Kasumi-1 (cell line): Measurements from ENCODE around the gene EP400.
A peak's percentile ranks its signal among the peaks of the same experiment; 100 is the strongest.

Source experiments
- DNase-seq, 2 experiments: peaks; one replicate each; lab custom pipeline; 2025; lab: John Stamatoyannopoulos, UW

The EP400 gene

DNA sequence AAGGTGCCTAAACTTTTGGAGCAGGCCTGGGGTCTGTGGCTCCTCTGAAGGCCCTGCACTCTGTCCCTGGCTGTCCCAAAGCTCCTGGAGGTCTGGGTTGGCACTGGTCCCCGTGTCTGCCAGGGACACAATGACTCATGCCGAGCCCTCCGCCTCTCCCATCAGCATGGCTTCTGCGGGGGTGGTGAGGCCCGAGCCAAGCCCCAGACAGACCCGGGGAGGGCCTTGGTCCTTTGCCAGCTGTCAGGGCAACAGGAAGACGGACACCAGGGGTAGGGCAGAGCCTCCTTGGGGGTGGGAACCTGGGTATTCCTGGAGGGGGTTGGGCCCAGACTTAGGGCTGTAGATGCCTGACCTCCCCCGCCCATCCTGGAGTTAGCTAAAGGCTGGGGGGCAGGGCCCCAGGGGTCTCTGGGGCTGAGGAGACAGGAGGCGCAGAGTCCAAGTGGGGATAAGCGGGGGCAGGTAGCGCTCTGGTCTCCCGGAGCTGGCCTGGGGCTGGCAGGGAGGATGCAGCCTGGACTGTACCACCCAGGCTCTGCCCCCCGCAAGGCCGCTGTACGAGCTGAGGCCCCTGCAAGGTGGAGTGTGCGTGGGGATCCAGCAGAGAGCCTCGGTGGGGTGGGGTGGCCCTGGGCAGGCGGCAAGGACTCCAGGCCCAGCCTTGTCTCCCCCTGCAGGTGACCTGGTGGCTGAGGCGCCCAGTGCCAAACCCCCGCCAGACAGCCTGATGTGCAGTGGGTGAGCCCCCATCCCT, 37.0 kb upstream of the EP400 start:
- peak; percentile 18 to 24 for DNase-seq

- DNase-seq, result no peak
Observed at GRCh38 chr12:131913666-131914065, 36.1 kb upstream of the EP400 start.

DNA sequence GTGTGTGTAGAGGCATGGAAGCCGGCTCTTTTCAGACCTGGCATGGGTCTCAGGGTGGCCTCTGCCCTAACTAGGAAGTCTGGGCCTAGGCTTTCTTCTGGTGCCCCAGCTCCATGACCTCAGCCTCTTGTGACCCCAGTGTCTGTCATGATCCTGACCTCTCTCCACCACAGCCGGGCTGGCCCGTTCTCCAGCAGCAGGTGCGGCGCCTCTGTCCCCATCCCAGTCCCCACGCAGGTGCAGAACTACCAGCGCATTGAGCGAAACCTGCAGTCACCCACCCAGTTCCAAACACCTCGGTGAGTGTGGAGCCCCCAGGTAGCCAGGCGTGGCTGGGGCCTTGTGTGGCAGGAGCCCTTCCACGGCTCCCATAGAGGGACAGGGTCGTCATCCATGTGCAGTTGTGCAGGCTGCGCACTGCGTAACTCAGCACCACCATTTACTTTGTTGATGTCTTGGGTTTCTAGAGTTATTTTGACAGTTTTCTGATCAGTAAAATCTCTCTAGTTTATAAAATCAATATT, 35.5 kb upstream of the EP400 start:
- DNase-seq, result no peak

DNA sequence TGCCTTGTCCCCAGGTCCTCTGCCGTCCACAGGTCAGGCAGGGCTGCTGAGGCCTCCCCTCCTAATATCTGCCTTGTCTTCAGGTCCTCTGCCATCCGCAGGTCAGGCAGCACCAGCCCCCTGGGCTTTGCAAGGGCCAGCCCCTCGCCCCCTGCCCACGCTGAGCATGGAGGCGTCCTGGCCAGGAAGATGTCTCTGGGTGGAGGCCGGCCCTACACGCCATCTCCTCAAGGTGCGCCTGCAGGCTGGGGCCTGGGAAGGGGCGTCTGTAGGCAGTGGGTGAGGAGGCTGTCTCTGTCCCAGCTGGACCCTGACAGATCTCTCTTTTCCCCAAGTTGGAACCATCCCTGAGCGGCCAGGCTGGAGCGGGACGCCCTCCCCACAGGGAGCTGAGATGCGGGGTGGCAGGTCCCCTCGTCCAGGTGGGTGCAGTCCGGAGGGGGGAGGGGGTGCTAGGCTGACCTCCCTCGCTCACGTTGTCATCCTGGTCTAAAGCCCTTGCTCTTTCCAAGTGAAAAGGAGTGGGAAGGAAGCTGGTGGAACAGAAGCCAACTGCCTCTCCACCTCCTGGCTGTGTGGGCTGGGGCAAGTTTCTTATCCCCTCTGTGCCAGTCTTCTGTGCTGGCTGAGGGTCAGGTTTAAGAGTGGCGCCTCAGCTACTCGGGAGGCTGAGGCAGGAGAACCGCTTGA, 34.6 kb upstream of the EP400 start:
- no peak for DNase-seq

- DNase-seq, result no peak
Observed at GRCh38 chr12:131915823-131916222, 33.9 kb upstream of the EP400 start.

DNA sequence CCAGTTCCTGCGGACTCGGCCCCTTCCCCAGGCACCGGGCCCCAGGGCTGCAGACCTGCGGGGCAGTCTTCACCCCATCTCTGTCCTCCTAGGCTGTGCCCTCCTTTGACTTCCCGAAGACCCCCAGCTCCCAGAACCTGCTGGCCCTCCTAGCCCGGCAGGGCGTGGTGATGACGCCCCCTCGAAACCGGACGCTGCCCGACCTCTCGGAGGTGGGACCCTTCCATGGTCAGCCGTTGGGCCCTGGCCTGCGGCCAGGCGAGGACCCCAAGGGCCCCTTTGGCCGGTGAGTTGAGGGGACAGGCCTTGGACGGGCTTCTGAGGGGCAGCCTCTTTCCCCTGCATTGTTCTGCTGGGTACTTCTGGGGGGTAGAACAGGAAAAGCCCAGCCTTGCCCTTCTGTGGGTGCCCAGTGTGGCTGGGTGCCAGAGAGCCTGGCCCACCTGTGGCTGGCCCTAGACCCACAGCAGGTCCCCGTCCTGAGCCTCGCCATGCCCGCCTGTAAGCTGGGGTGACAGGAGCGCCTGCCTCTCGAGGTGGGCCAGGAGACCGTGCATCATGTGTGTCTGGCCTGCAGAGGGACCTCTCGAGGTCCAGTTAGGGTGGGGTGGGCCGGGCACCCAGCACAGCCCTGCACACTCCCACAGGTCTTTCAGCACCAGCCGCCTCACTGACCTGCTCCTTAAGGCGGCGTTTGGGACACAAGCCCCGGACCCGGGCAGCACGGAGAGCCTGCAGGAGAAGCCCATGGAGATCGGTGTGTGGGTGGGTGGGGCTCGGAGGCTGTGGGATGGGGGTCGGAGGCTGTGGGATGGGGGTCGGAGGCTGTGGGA, 33.2 kb upstream of the EP400 start:
- no peak for DNase-seq

DNA sequence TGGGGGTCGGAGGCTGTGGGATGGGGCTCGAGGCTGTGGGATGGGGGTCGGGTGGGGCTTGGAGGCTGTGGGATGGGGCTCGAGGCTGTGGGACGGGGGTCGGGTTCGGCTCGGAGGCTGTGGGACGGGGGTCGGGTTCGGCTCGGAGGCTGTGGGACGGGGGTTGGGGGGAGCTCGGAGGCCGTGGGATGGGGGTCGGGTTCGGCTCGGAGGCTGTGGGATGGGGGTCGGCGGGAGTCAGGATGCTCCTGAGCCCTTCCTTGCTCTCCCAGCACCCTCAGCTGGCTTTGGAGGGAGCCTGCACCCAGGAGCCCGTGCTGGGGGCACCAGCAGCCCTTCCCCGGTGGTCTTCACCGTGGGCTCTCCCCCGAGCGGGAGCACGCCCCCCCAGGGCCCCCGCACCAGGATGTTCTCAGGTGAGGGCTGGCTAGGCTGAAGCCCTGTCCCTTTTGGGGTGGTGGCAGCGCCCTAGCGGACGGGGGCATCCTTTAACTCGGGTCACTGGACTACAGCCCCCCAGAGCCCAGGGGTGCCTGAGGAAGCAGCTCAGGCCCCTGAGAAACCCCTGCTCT, 32.5 kb upstream of the EP400 start:
- no peak for DNase-seq

- no peak for DNase-seq
Observed at GRCh38 chr12:131917711-131918306, 31.9 kb upstream of the EP400 start.

- DNase-seq, result no peak
Observed at GRCh38 chr12:131918311-131919050, 31.3 kb upstream of the EP400 start.

DNA sequence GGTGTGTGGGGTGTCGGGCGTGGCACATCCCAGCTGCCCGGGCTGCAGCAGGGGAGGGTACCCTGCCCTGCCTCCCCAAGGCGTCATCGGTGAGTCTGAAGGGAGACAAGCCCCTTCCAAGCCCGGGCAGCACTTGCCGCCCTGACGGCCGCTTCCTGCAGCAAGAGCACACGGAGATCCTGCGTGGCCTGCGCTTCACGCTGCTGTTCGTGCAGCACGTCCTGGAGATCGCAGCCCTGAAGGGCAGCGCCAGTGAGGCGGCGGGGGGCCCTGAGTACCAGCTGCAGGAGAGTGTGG, 30.7 kb upstream of the EP400 start:
- no peak for DNase-seq

DNA sequence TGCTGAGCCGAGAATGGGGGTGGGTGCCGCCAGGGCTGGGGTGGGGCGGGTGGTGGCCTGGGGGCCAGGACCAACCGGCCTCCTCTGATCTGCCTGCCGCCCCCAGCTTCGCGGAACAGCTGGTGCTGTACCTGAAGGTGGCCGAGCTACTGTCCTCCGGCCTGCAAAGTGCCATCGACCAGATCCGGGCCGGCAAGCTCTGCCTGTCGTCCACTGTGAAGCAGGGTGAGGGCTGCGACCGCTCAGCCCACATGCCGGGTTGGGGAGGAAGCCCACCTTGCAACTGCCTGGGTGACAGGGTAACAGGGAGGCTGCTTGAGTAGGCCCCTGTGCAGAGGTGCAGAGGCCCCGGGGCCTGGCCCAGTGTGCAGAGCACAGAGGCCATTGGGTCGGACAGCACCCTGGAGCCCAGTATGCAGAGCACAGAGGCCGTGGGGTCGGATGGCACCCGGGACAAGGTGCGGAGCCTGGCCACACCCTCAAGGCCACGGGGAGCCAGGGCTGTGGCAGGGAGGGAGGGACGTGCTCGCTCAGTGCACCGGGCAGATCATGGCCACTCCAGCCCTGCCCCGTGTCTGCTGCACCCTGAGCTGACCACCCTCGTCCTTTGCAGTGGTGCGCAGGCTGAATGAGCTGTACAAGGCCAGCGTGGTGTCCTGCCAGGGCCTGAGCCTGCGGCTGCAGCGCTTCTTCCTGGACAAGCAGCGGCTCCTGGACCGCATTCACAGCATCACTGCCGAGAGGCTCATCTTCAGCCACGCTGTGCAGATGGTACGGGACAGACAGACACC, 30.2 kb upstream of the EP400 start:
- no peak for DNase-seq

DNA sequence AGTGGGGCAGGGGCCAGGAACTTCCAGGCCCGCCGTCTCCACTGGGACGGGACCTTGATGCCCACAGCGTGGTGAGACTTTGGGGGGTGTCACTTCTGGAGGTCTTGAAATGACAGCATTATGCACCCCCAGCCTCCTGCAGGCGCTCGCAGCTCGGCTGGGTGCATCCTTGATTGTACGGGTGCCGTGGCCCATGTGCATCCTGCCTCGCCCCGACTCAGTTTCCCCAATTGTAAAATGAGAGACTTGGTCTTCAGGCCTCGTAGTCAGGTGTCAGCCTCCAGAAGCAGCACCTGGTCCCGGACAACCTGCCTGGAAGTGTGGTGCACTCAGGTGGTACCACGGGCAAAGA, 29.6 kb upstream of the EP400 start:
- DNase-seq, result no peak

DNA sequence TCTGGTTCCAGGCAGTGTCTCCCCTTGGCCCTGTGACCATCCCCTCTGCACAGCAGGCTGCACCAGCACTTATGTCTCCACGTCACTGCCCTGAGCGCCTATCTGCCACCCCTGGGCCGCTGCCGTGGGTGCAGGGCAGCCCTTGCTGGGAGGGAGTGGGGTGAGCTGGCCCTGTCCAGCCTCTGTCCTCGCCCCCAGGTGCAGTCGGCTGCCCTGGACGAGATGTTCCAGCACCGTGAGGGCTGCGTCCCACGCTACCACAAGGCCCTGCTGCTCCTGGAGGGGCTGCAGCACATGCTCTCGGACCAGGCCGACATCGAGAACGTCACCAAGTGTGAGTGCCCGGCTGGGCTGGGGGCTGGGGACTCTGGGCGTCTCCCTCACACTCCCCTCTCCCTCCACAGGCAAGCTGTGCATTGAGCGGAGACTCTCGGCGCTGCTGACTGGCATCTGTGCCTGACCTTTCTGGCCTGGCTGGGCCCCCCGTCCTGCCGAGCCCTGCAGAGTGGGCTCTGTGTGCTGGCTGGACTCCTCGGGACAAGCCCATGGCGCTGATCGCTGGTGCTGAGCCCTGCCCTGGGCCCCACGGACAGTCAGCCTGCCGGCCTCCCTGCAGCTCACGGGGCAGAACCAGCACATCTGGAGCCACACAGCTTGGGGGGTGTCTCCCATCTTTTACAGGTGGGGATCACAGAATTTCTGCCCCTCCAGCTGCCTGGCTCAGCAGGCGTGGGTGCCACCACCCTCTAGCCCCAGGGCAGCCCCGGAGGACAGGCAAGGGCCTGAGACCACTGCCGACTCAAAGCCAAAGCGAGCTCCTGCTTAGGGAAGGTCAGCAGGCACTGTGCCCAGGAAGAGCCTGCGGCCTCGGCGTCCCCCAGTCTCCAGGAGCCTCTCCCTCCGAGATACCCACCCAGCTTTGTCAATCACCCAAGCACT, 28.6 kb upstream of the EP400 start:
- DNase-seq, result no peak

DNA sequence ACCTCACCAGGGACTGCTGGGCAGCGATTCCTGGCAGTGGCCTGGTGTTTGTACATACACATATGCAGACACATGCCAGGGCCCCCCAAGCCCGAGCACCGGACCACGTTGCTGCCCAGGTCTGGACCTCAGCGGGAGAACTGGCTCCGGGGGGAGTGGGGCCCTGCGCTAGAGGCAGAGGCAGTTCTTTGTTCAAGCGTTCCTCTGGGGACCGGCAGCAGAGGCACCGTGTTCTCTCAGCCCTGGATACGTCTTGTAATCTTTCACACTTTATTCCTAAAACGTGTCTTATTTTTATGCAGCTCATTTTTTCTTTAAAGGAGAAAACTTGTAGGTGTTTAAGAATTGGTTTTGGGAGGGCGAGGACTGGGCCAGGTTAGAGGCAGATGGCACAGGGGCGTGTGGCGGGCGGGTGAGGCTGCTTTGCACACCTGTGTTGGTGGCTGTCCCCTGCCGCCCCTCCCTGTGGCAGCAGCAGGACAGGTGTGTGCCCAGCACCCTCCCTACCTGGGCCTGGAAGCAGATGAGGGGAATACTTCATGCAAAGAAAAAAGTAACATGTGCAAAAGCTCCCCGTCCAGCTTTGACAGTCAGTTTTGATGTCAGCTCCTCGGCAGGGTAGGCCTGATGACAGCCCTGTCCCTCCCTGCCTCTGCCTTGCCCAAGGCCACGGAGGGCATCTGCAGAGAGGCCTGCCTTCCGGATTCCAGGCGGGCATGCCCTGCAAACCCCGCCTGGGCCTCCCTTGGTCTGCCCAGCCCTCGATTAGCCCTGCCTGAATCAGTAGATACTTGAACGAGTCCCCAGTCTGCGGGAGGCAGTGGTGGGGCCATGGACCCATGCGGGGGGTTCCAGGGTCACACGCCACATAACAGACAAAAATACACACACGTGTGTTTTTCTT, 27.6 kb upstream of the EP400 start:
- no peak for DNase-seq

DNA sequence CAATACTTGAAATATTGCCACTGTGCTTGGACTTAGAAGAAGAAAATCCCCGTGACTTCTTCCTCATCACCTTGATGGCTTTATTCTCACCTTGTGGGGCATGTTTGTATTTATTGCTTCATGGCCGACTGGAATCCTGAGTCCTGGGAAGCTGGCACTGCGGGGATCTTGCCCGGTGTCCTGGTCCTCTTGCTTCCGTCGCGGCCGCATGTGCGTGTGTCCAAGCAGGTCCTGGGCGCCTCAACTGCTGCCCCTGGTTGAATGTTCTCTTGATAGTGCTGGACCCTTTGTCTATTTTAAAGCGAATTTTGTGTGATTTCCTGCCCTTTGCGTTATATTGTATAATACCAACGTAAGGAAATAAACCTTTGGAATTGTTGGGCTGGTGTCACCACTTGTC, 27.0 kb upstream of the EP400 start:
- DNase-seq, result no peak

DNA sequence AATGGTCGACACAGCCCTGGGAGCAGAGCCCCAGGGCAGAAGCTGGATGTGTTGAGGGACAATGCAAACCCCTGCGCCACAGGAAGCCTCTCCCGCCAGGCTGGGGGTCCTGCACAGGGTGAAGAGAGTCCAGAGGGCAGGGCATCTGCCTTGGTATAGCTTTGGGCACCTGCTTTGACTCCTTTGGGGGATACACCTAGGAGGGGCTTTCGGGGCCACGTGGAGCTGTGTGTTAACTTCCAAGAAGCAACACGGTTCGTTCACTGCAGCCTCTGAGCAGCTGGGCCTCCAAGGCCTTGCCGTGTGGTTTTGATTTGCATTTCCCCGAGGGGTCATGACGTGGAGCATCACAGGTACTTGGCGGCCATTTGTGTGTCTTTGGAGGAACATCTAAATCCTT, 26.5 kb upstream of the EP400 start:
- DNase-seq, result no peak

DNA sequence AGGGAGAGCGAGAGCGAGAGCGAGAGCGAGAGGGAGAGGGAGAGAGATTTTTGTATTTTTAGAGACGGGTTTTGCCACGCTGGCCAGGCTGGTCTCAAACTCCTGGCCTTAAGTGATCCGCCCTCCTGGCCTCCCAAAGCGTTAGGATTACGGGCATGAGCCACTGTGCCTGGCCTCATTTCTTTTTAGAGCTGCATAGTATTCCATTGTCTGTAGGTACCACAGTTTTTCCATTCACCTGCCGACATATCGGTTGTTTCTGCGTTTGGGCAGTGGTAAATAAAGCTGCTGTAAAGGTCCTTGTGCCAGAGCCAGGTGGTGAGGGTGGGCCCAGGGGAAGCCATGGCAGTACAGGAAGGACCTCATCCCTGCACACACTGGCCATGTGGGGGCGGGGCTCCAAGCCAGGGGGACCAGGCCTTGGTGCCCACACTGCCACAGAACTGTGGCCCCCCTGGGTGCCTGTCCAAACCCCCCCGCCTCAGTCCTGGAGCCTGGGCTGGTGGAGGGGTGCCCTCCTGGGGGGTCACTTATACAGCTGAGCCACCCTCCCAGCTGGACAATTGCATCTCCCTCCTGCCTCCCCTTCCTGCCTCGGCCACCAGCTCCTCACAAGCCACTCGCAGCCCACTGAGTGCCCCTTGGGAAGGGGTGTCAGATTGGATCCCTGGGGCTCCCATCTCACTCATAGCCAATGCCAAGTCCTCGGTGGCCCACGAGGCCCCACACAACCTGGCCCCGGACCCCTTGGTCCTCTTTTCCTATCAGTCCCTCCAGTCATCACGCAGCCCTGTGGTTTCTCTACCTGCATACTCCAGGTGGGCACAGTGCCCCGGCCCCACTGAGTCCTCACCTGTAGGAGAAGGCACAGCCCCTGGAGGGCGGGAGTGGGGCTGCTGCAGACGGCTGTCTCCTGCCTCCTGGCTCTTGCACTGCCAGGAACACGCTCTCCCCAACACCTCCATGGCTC, 22.3 kb upstream of the EP400 start:
- no peak for DNase-seq
